ENCODE results near the gene IFITM5.

IFITM5 gene

DNA sequence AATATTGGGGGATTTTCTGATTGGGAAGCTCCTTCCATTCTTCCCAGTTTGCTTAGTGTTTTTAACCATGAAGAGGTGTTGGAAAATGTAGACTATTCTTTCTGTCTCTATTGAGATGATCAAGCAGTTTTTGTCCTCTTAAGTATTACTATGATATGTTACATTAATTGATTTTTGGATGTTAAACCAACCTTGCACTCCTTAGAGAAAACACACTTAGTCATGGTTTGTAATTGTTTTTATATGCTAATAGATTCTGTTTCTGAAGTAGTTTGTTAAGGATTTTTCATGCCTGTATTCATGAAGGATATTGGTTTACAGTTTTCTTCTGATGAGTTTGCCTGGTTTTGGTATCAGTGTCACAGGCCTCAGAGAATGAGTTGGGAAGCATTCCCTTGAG lies 23.1 kb downstream of the IFITM5 start:
- in situ Hi-C loops (cut with MboI; ENCODE audit: low pct_unique_long_range_greater_than_20kb, low sequenced_read_pairs, unreplicated experiment) = no loop called here
- TF ChIP-seq, protein P1, sequence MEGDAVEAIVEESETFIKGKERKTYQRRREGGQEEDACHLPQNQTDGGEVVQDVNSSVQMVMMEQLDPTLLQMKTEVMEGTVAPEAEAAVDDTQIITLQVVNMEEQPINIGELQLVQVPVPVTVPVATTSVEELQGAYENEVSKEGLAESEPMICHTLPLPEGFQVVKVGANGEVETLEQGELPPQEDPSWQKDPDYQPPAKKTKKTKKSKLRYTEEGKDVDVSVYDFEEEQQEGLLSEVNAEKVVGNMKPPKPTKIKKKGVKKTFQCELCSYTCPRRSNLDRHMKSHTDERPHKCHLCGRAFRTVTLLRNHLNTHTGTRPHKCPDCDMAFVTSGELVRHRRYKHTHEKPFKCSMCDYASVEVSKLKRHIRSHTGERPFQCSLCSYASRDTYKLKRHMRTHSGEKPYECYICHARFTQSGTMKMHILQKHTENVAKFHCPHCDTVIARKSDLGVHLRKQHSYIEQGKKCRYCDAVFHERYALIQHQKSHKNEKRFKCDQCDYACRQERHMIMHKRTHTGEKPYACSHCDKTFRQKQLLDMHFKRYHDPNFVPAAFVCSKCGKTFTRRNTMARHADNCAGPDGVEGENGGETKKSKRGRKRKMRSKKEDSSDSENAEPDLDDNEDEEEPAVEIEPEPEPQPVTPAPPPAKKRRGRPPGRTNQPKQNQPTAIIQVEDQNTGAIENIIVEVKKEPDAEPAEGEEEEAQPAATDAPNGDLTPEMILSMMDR (IDR thresholded peaks at IDR 0.05; ENCODE audit: extremely low read depth, insufficient read depth, missing control alignments) = no peak
- no peak for DNase-seq (ENCODE audit: low spot score)

- in situ Hi-C loops (cut with MboI; ENCODE audit: low pct_unique_long_range_greater_than_20kb, low sequenced_read_pairs, unreplicated experiment) = no loop called here
- no peak for DNase-seq (ENCODE audit: low spot score)
- TF ChIP-seq, protein P1 (IDR thresholded peaks at IDR 0.05; ENCODE audit: extremely low read depth, insufficient read depth, missing control alignments) = no peak
Observed at GRCh38 chr11:272931-273198, 26.5 kb downstream of the IFITM5 start.

- DNase-seq (ENCODE audit: low spot score) = no peak
- in situ Hi-C loops (cut with MboI; ENCODE audit: low pct_unique_long_range_greater_than_20kb, low sequenced_read_pairs, unreplicated experiment) = no loop called here
- TF ChIP-seq, protein P1 (IDR thresholded peaks at IDR 0.05; ENCODE audit: extremely low read depth, insufficient read depth, missing control alignments) = no peak
Observed at GRCh38 chr11:272195-272930, 27.0 kb downstream of the IFITM5 start.

- in situ Hi-C loops (cut with MboI; ENCODE audit: low pct_unique_long_range_greater_than_20kb, low sequenced_read_pairs, unreplicated experiment) = no loop called here
- TF ChIP-seq, protein P1 (IDR thresholded peaks at IDR 0.05; ENCODE audit: extremely low read depth, insufficient read depth, missing control alignments) = no peak
- no peak for DNase-seq (ENCODE audit: low spot score)
Observed at GRCh38 chr11:271319-271715, 28.0 kb downstream of the IFITM5 start.

DNA sequence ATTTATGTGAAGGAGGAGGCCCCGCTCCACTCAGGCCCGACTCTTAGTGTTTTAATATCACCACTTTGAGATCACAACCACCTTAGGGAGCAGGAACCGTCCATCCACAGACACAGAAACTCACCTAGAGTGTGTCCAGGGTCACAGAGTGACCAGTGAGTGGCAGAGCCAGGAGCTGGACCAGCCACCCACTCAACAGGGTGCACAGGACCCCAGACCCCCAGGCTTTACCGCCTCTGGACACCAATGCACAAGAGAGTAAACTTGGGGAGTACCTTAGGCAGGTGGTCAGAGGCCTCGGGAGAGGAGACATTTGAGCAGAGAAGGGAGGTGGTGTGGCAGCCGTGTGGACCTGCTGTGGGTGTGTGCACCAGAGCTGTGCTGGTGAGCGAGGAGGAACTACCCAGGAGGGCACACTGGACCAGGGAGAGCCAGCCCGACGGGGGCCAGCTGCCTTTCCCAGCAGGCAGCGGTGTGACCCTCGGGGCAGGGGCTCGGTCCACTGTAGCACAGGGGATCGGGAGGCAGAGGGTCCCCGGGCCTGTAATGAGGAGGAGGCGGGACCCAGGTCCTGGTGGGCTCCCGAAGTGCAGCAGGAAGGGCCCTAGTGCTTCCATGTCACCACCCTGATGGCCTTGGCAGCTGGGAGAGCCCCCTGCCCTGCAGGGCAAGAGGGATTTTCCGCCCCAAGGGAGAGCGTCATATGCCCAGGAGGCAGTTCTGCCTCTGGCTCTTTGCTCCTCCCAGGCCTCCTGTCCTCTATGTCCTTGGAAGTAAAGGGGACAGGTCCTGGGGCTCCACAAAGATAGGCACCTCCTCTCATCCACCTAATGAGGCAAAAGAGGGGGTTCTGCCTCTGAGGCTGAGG lies 28.6 kb downstream of the IFITM5 start:
- TF ChIP-seq, protein P1 (IDR thresholded peaks at IDR 0.05; ENCODE audit: extremely low read depth, insufficient read depth, missing control alignments) = no peak
- no peak for DNase-seq (ENCODE audit: low spot score)
- in situ Hi-C loops (cut with MboI; ENCODE audit: low pct_unique_long_range_greater_than_20kb, low sequenced_read_pairs, unreplicated experiment) = no loop called here

DNA sequence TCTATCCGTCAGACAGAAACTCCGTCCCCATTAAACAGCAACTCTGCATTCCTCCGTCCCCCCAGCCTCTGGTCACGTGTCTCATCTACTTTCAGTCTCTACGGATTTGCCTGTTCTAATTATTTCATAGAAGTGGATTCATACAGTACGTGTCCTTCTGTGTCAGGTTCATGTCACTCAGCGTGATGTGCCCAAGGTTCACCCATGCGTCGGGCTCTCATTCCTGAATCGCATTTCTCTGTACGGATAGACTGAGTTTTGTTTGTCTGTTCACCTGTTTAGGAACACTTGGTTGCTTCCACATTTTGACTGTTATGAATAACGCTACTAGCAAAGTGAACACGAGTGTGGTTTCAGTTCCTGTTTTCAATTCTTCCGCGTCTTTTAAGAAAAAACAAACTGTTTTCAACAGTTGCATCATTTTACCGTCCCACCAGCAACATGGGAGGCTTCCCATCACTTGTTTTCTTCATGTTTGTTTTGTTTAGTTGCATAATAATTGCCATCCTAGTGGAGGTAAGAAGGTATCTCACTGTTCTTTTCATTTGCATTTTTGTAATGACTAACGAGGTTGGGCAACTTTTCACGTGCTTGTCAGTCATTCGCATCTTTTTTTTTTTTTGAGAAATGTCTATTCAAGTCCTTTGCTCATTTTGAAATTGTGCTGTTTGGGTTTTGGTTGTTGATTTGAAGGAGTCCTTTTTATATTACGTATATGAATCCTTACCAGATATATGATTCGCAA lies 30.0 kb downstream of the IFITM5 start:
- TF ChIP-seq, protein P1 (IDR thresholded peaks at IDR 0.05; ENCODE audit: extremely low read depth, insufficient read depth, missing control alignments) = no peak
- DNase-seq (ENCODE audit: low spot score) = peak; percentile 76
- in situ Hi-C loops (cut with MboI; ENCODE audit: low pct_unique_long_range_greater_than_20kb, low sequenced_read_pairs, unreplicated experiment) = no loop called here

Measured in GM13977 (cell line).